ENCODE data around the gene RIPOR3. TPM values are rescaled to one million over a fixed set of nuclear protein-coding genes. Genes with fewer than 3 reads are reported as not detected.

The RIPOR3 gene
- total RNA-seq, 1 donor from 2014 or later = 0.44 TPM

DNA sequence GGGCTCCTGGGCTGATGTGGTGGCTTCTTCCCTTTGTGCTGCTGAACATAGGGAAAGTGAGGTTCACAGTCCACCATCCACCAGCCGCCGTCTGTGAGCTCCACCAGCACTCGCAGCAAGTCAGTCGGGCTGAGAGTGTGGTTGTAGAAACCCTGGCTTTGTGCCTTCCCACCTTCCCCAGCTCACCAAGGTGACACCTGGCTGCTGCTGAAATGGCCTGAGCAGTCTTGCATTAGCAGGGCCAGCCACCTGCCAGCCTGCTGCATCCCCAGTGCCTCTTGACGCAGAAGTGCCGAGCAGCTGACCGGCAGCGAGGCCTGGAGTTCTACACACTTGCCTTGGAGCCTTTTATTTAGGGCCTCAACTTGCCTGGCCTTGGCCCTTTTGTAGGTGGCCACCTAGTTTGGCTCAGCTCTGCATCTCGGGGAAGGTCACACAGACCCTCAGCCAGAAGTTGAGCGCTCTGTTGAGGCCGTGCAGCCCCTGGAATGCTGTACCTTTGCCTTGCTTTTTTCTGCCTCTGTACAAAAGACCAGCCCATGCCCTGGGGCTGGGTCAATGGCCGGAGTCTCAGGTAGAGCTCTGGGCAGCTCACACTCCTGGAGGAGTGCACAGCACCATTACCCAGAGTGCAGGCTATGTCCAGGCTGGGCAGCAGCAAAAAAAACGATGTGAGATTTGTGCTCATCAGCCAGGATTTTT lies 104.7 kb downstream of the RIPOR3 start:
- Mint-ChIP-seq H3K4me1 (no peaks in the 10 kb centered on the region), H3K36me3 (ENCODE audit: low read depth) (peaks cover 2% of the 10 kb centered on the region), H3K27ac (ENCODE audit: unreplicated experiment) (peak overlapping the region; percentile 81), H3K9me3 (no peaks in the 10 kb centered on the region), H3K4me3 (no peak overlapping the region), H3K27me3 (ENCODE audit: low read depth) (no peaks in the 10 kb centered on the region)
- no peak for DNase-seq (ENCODE audit: low read depth, low spot score)
- TF ChIP-seq, protein P1, sequence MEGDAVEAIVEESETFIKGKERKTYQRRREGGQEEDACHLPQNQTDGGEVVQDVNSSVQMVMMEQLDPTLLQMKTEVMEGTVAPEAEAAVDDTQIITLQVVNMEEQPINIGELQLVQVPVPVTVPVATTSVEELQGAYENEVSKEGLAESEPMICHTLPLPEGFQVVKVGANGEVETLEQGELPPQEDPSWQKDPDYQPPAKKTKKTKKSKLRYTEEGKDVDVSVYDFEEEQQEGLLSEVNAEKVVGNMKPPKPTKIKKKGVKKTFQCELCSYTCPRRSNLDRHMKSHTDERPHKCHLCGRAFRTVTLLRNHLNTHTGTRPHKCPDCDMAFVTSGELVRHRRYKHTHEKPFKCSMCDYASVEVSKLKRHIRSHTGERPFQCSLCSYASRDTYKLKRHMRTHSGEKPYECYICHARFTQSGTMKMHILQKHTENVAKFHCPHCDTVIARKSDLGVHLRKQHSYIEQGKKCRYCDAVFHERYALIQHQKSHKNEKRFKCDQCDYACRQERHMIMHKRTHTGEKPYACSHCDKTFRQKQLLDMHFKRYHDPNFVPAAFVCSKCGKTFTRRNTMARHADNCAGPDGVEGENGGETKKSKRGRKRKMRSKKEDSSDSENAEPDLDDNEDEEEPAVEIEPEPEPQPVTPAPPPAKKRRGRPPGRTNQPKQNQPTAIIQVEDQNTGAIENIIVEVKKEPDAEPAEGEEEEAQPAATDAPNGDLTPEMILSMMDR (conservative IDR thresholded peaks at IDR 0.05) = no peak

DNA sequence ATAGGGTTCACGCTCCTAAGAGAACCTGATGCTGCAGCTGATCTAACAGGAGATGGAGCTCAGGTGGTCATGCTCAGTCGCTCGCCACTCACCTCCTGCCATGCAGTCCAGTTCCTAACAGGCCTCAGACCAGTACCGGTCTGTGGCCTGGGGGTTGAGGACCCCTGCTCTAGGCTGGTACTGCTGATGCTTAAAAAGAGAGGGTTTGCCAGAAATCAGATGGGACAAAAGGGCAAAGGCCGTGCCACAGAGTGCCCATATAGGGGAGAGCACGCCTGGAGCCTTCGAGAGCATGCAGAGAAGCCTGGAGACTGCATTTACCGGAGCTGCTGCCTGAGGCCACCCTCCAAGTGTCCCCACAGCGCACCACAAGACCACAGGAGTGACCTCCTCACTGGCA lies 105.7 kb downstream of the RIPOR3 start:
- Mint-ChIP-seq H3K27ac (ENCODE audit: unreplicated experiment) (no peak overlapping the region), H3K9me3 (no peaks in the 10 kb centered on the region), H3K36me3 (ENCODE audit: low read depth) (peaks cover 2% of the 10 kb centered on the region), H3K27me3 (ENCODE audit: low read depth) (no peaks in the 10 kb centered on the region), H3K4me1 (no peaks in the 10 kb centered on the region), H3K4me3 (no peak overlapping the region)
- TF ChIP-seq, protein P1 (conservative IDR thresholded peaks at IDR 0.05) = no peak
- DNase-seq (ENCODE audit: low read depth, low spot score) = no peak

DNA sequence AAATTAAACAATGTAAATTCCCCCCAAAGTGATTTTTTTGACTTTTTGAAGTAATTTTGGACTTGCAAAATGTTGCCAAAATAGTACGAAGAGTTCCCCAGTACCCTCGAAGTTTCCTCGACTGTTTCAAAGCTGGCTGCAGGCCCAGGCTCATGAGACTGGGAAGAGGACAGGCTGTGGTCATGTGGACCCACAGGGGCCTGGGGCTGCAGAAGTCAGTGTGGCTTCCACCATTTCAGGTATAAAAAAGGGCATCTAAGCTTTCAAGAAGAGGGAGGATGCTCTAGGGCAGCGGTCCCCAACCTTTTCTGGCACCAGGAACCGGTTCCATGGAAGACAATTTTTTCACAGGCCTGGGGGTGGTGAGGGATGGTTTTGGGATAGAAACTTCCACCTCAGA lies 106.1 kb downstream of the RIPOR3 start:
- TF ChIP-seq, protein P1 (conservative IDR thresholded peaks at IDR 0.05) = no peak
- H3K9me3 Mint-ChIP-seq = no peaks in the 10 kb centered on the region
- peaks cover 2% of the 10 kb centered on the region for H3K36me3 Mint-ChIP-seq (ENCODE audit: low read depth)
- H3K27me3 Mint-ChIP-seq (ENCODE audit: low read depth) = no peaks in the 10 kb centered on the region
- H3K4me3 Mint-ChIP-seq = no peak overlapping the region
- H3K27ac Mint-ChIP-seq (ENCODE audit: unreplicated experiment) = no peak overlapping the region
- H3K4me1 Mint-ChIP-seq = no peaks in the 10 kb centered on the region
- no peak for DNase-seq (ENCODE audit: low read depth, low spot score)

DNA sequence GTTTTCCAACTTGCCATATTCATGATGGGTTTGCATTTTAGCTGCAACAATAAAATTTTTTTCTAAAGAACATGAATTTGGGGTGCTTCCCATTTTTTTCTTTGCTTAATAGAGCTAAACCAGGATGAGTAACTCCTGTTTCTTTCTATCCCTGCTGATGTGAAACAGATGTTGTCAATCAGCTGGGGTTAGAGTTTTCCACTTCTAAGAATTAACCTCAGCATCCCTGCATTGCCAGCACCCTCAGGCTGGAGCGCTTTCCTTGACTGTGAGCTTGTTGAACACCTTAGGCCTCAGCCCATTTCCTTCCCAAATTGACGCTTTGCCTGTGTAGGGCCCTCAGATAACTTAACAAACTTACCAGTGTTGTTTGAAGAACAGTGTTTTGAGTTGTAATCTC lies 106.7 kb downstream of the RIPOR3 start:
- peaks cover 2% of the 10 kb centered on the region for H3K36me3 Mint-ChIP-seq (ENCODE audit: low read depth)
- no peaks in the 10 kb centered on the region for H3K9me3 Mint-ChIP-seq
- H3K27ac Mint-ChIP-seq (ENCODE audit: unreplicated experiment) = no peak overlapping the region
- no peaks in the 10 kb centered on the region for H3K27me3 Mint-ChIP-seq (ENCODE audit: low read depth)
- DNase-seq (ENCODE audit: low read depth, low spot score) = no peak
- H3K4me1 Mint-ChIP-seq = no peaks in the 10 kb centered on the region
- TF ChIP-seq, protein P1 (conservative IDR thresholded peaks at IDR 0.05) = no peak
- no peak overlapping the region for H3K4me3 Mint-ChIP-seq

DNA sequence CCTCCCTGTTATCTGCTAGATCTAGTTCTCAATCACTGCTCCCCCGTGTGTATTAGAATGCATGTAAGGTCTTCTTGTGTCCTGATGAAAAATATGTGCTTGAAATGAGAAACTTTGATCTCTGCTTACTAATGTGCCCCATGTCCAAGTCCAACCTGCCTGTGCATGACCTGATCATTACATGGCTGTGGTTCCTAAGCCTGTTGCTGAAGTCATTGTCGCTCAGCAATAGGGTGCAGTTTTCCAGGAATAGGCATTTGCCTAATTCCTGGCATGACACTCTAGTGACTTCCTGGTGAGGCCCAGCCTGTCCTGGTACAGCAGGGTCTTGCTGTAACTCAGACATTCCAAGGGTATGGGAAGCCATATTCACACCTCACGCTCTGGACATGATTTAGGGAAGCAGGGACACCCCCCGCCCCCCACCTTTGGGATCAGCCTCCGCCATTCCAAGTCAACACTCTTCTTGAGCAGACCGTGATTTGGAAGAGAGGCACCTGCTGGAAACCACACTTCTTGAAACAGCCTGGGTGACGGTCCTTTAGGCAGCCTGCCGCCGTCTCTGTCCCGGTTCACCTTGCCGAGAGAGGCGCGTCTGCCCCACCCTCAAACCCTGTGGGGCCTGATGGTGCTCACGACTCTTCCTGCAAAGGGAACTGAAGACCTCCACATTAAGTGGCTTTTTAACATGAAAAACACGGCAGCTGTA lies 107.7 kb downstream of the RIPOR3 start:
- H3K36me3 Mint-ChIP-seq (ENCODE audit: low read depth) = peaks cover 6% of the 10 kb centered on the region
- no peak for DNase-seq (ENCODE audit: low read depth, low spot score)
- no peak overlapping the region for H3K4me3 Mint-ChIP-seq
- TF ChIP-seq, protein P1 (conservative IDR thresholded peaks at IDR 0.05) = no peak
- H3K9me3 Mint-ChIP-seq = no peaks in the 10 kb centered on the region
- H3K4me1 Mint-ChIP-seq = no peaks in the 10 kb centered on the region
- no peak overlapping the region for H3K27ac Mint-ChIP-seq (ENCODE audit: unreplicated experiment)
- no peaks in the 10 kb centered on the region for H3K27me3 Mint-ChIP-seq (ENCODE audit: low read depth)

Data from neural crest cell (in vitro differentiated cells).